ENCODE data around the gene CSNK2A1.

The CSNK2A1 gene

DNA sequence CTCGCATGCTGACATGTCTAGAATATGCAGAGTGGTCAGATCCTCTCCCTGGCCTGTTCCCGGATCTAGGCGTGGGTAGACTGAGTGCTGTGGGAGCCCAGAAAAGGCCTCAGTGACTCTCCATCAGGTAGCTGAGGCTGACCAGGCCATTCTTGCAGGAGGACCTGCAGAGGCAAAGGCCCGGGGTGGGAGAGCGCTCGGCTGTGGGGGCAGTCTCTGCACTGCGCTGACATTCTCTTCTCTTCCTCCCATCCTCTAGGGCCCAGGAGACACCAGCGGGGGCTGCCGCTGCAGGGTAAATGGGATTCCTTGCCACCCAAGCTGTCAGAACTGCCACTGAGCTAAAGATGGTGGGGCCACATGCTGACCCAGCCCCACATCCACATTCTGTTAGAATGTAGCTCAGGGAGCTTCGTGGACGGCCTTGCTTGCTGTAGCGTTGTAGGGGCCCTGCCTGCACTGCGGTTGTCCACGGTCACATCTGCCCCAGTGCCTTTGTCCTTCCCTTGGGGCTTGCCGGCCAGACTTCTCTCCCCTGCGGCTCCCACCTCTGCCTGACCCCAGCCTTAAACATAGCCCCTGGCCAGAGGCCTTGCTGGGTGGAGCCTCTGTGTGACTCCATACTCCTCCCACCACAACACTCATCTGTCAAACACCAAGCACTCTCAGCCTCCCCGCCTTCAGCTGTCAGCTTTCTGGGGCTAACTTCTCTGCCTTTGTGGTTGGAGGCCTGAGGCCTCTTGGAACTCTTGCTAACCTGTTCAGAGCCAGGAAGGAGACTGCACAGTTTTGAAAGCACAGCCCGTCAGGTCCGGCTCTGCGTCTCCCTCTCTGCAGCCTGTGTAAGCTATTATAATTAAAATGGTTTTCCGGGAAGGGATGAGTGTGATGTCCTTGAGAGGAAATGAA lies 113.2 kb downstream of the CSNK2A1 start:
- no peak overlapping the region for H2BK15ac ChIP-seq (ENCODE audit: low read length)
- no peak overlapping the region for H2AK5ac ChIP-seq (ENCODE audit: low read depth, low read length)
- no peak overlapping the region for H3K18ac ChIP-seq (ENCODE audit: low read length)
- H3K4me1 ChIP-seq (ENCODE audit: control insufficient read depth in 2 of 2, insufficient read depth in 1 of 2, low read depth in 1 of 2, low read length in 2 of 2): peaks cover 0 to 3% of the 10 kb centered on the region in 2 donors
- H3K79me1 ChIP-seq (ENCODE audit: low read depth, low read length): no peaks in the 10 kb centered on the region
- H2BK5ac ChIP-seq (ENCODE audit: low read length): no peak overlapping the region
- H2BK12ac ChIP-seq (ENCODE audit: low read length): no peak overlapping the region
- no peak overlapping the region for H3K23ac ChIP-seq (ENCODE audit: low read depth, low read length, poor library complexity)
- no CpG with 5 or more reads among the region's 21 CpGs for WGBS, 2 donors (ENCODE audit: extremely low coverage in 2 of 2, insufficient read length in 2 of 2, insufficient replicate concordance in 1 of 2)
- H3K4me2 ChIP-seq (ENCODE audit: insufficient read depth, low read length, poor library complexity, severe bottlenecking): no peak overlapping the region
- DNase-seq (ENCODE audit: low spot score): no peak
- no peak overlapping the region for H3K27ac ChIP-seq (replicated peaks; ENCODE audit: low read length)
- H3K4me3 ChIP-seq (ENCODE audit: low read length in 2 of 2): no peak overlapping the region
- no peak overlapping the region for H2BK120ac ChIP-seq (ENCODE audit: low read depth, low read length)
- H4K8ac ChIP-seq (ENCODE audit: low read depth, low read length): no peak overlapping the region
- no peak overlapping the region for H4K91ac ChIP-seq (ENCODE audit: low read depth, low read length, poor library complexity)
- H3K9me3 ChIP-seq (replicated peaks in 1 of 2; ENCODE audit: control insufficient read depth in 2 of 2, insufficient read depth in 1 of 2, low read depth in 1 of 2, low read length in 2 of 2): no peaks in the 10 kb centered on the region
- H3K36me3 ChIP-seq (replicated peaks in 1 of 2; ENCODE audit: control insufficient read depth in 2 of 2, insufficient read depth in 2 of 2, low read length in 2 of 2): peaks cover 20 to 64% of the 10 kb centered on the region in 2 donors
- no peak overlapping the region for H3K4ac ChIP-seq (ENCODE audit: low read length)
- no peak overlapping the region for H2AFZ ChIP-seq (ENCODE audit: low read length)
- no peak overlapping the region for H3K14ac ChIP-seq (ENCODE audit: low read length)
- no peak overlapping the region for H3K9ac ChIP-seq (ENCODE audit: low read depth, low read length, poor library complexity)
- no peaks in the 10 kb centered on the region for H3K27me3 ChIP-seq (ENCODE audit: control insufficient read depth in 3 of 3, insufficient read depth in 3 of 3, low read depth in 1 of 3, low read length in 3 of 3)

DNA sequence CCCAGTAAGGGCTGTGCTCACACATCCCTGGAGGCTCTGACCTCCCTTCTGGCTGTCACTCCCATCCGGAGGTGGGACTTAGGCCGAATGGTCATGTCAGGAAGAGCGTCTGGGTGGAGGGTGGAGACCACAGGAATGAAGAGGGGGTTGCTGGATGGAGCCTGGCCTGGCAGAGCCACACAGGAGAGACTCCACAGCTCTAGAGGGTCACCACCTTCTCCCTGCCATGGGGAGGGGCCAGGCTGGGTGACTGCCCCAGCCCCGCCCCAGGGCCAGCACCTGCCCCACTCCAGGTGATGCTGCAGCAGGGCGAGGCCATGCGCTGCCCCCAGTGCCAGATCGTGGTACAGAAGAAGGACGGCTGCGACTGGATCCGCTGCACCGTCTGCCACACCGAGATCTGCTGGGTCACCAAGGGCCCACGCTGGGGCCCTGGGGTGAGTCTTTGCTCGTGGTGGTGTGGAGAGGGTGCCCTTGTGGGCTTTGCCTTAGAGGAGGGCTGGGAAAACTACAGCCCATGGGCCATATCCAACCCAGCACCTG lies 114.9 kb downstream of the CSNK2A1 start:
- Histone ChIP-seq H3K9ac (ENCODE audit: low read depth, low read length, poor library complexity) (no peak overlapping the region), H2AK5ac (ENCODE audit: low read depth, low read length) (no peak overlapping the region), H2BK120ac (ENCODE audit: low read depth, low read length) (no peak overlapping the region), H2BK5ac (ENCODE audit: low read length) (no peak overlapping the region), H4K91ac (ENCODE audit: low read depth, low read length, poor library complexity) (no peak overlapping the region), H4K8ac (ENCODE audit: low read depth, low read length) (no peak overlapping the region), H3K14ac (ENCODE audit: low read length) (no peak overlapping the region), H3K9me3 (replicated peaks in 1 of 2; ENCODE audit: control insufficient read depth in 2 of 2, insufficient read depth in 1 of 2, low read depth in 1 of 2, low read length in 2 of 2) (no peaks in the 10 kb centered on the region), H3K79me1 (ENCODE audit: low read depth, low read length) (no peaks in the 10 kb centered on the region), H3K4me2 (ENCODE audit: insufficient read depth, low read length, poor library complexity, severe bottlenecking) (no peak overlapping the region), H3K4ac (ENCODE audit: low read length) (no peak overlapping the region), H3K18ac (ENCODE audit: low read length) (no peak overlapping the region), H3K4me3 (ENCODE audit: low read length in 2 of 2) (no peak overlapping the region), H3K4me1 (ENCODE audit: control insufficient read depth in 2 of 2, insufficient read depth in 1 of 2, low read depth in 1 of 2, low read length in 2 of 2) (no peaks in the 10 kb centered on the region), H2BK15ac (ENCODE audit: low read length) (no peak overlapping the region), H3K27me3 (ENCODE audit: control insufficient read depth in 3 of 3, insufficient read depth in 3 of 3, low read depth in 1 of 3, low read length in 3 of 3) (no peaks in the 10 kb centered on the region), H3K36me3 (replicated peaks in 1 of 2; ENCODE audit: control insufficient read depth in 2 of 2, insufficient read depth in 2 of 2, low read length in 2 of 2) (peaks cover 23 to 66% of the 10 kb centered on the region in 2 donors), H2BK12ac (ENCODE audit: low read length) (no peak overlapping the region), H2AFZ (ENCODE audit: low read length) (no peak overlapping the region), H3K27ac (replicated peaks; ENCODE audit: low read length) (no peak overlapping the region), H3K23ac (ENCODE audit: low read depth, low read length, poor library complexity) (no peak overlapping the region)
- DNase-seq (ENCODE audit: low spot score): no peak
- no CpG with 5 or more reads among the region's 14 CpGs for WGBS, 2 donors (ENCODE audit: extremely low coverage in 2 of 2, insufficient read length in 2 of 2, insufficient replicate concordance in 1 of 2)

DNA sequence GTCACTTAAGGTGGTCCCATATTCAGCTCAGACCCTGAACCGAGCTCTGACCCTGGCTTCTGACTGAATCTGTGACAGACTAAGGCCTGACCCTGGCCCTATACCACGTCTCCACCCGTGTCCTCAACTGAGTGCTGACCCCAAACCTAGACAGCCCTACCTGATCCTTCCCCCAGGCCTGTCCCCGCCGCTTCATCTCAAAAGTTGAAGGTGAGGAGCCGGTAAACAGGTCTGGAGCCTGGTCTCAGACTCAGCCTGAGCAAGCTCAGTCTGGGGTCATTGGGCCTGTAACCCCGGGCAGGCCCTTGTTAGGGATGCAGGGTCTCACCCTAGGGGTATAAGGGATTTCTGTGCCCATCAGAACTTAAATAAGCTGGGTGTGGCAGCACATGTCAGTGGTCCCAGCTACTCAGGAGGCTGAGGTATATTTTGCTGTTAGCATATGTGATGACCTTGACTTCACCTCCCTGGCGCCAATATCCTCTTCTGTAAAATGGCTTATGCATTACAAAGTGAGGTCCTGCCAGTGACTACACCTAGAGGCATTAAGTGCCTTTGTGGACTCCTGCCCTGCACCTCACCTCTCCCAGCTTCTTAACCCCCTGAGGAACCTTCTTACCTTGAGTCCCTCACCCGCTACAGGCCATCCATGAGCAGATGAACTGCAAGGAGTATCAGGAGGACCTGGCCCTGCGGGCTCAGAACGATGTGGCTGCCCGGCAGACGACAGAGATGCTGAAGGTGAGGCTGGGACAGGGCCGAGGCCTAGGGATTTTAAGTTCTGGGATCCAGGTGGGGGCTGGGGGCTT lies 115.5 kb downstream of the CSNK2A1 start:
- H3K23ac ChIP-seq (ENCODE audit: low read depth, low read length, poor library complexity): no peak overlapping the region
- H3K4ac ChIP-seq (ENCODE audit: low read length): no peak overlapping the region
- H2BK120ac ChIP-seq (ENCODE audit: low read depth, low read length): no peak overlapping the region
- H3K4me1 ChIP-seq (ENCODE audit: control insufficient read depth in 2 of 2, insufficient read depth in 1 of 2, low read depth in 1 of 2, low read length in 2 of 2): no peaks in the 10 kb centered on the region
- no peak overlapping the region for H2AFZ ChIP-seq (ENCODE audit: low read length)
- no peak overlapping the region for H4K91ac ChIP-seq (ENCODE audit: low read depth, low read length, poor library complexity)
- H3K27me3 ChIP-seq (ENCODE audit: control insufficient read depth in 3 of 3, insufficient read depth in 3 of 3, low read depth in 1 of 3, low read length in 3 of 3): no peaks in the 10 kb centered on the region
- H3K4me3 ChIP-seq (ENCODE audit: low read length in 2 of 2): no peak overlapping the region
- no peak overlapping the region for H4K8ac ChIP-seq (ENCODE audit: low read depth, low read length)
- H3K9me3 ChIP-seq (replicated peaks in 1 of 2; ENCODE audit: control insufficient read depth in 2 of 2, insufficient read depth in 1 of 2, low read depth in 1 of 2, low read length in 2 of 2): no peaks in the 10 kb centered on the region
- peaks cover 25 to 72% of the 10 kb centered on the region in 2 donors for H3K36me3 ChIP-seq (replicated peaks in 1 of 2; ENCODE audit: control insufficient read depth in 2 of 2, insufficient read depth in 2 of 2, low read length in 2 of 2)
- no peaks in the 10 kb centered on the region for H3K79me1 ChIP-seq (ENCODE audit: low read depth, low read length)
- no peak overlapping the region for H2AK5ac ChIP-seq (ENCODE audit: low read depth, low read length)
- no peak overlapping the region for H3K18ac ChIP-seq (ENCODE audit: low read length)
- DNase-seq (ENCODE audit: low spot score): no peak
- H3K9ac ChIP-seq (ENCODE audit: low read depth, low read length, poor library complexity): peak overlapping the region; percentile 30
- no peak overlapping the region for H2BK12ac ChIP-seq (ENCODE audit: low read length)
- no CpG with 5 or more reads among the region's 14 CpGs for WGBS, 2 donors (ENCODE audit: extremely low coverage in 2 of 2, insufficient read length in 2 of 2, insufficient replicate concordance in 1 of 2)
- H3K14ac ChIP-seq (ENCODE audit: low read length): no peak overlapping the region
- H2BK15ac ChIP-seq (ENCODE audit: low read length): no peak overlapping the region
- H3K4me2 ChIP-seq (ENCODE audit: insufficient read depth, low read length, poor library complexity, severe bottlenecking): no peak overlapping the region
- H2BK5ac ChIP-seq (ENCODE audit: low read length): no peak overlapping the region
- no peak overlapping the region for H3K27ac ChIP-seq (replicated peaks; ENCODE audit: low read length)

DNA sequence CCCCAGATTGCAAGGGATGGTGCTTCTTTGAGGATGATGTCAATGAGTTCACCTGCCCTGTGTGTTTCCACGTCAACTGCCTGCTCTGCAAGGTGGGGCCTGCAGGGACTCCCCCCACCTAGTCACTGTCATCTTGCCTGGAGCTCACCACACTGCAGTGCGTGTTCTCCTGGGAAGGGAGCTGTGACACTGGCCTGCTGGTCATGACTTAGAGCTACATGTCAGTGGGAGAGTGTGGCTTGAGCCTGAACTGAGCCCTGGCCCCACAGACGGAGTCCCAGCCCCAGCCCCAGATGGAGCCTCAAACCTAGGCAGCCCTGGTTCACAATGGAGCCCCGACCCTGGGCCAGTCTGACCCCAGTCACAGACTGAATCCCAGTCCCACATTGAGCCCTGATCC lies 116.2 kb downstream of the CSNK2A1 start:
- Histone ChIP-seq H3K9me3 (replicated peaks in 1 of 2; ENCODE audit: control insufficient read depth in 2 of 2, insufficient read depth in 1 of 2, low read depth in 1 of 2, low read length in 2 of 2) (no peaks in the 10 kb centered on the region), H3K4me2 (ENCODE audit: insufficient read depth, low read length, poor library complexity, severe bottlenecking) (no peak overlapping the region), H3K4ac (ENCODE audit: low read length) (no peak overlapping the region), H2BK120ac (ENCODE audit: low read depth, low read length) (no peak overlapping the region), H3K9ac (ENCODE audit: low read depth, low read length, poor library complexity) (no peak overlapping the region), H3K36me3 (replicated peaks in 1 of 2; ENCODE audit: control insufficient read depth in 2 of 2, insufficient read depth in 2 of 2, low read length in 2 of 2) (peaks cover 29 to 75% of the 10 kb centered on the region in 2 donors), H2AK5ac (ENCODE audit: low read depth, low read length) (no peak overlapping the region), H2BK12ac (ENCODE audit: low read length) (no peak overlapping the region), H4K91ac (ENCODE audit: low read depth, low read length, poor library complexity) (no peak overlapping the region), H3K4me3 (ENCODE audit: low read length in 2 of 2) (no peak overlapping the region), H3K27ac (replicated peaks; ENCODE audit: low read length) (no peak overlapping the region), H3K79me1 (ENCODE audit: low read depth, low read length) (no peaks in the 10 kb centered on the region), H2BK5ac (ENCODE audit: low read length) (no peak overlapping the region), H3K4me1 (ENCODE audit: control insufficient read depth in 2 of 2, insufficient read depth in 1 of 2, low read depth in 1 of 2, low read length in 2 of 2) (no peaks in the 10 kb centered on the region), H3K23ac (ENCODE audit: low read depth, low read length, poor library complexity) (no peak overlapping the region), H2BK15ac (ENCODE audit: low read length) (no peak overlapping the region), H3K14ac (ENCODE audit: low read length) (no peak overlapping the region), H3K18ac (ENCODE audit: low read length) (no peak overlapping the region), H4K8ac (ENCODE audit: low read depth, low read length) (no peak overlapping the region), H3K27me3 (ENCODE audit: control insufficient read depth in 3 of 3, insufficient read depth in 3 of 3, low read depth in 1 of 3, low read length in 3 of 3) (no peaks in the 10 kb centered on the region), H2AFZ (ENCODE audit: low read length) (no peak overlapping the region)
- no peak for DNase-seq (ENCODE audit: low spot score)
- no CpG with 5 or more reads among the region's 4 CpGs for WGBS, 2 donors (ENCODE audit: extremely low coverage in 2 of 2, insufficient read length in 2 of 2, insufficient replicate concordance in 1 of 2)

All from neuronal stem cell (in vitro differentiated cells).